ENCODE data around the gene DBH.

The DBH gene

GRCh38 chr9:133700819-133701320 is 64.7 kb downstream of the DBH start:
- no peak for TF ChIP-seq CTCF (IDR thresholded peaks at IDR 0.05; ENCODE audit: control insufficient read depth, extremely low read depth, insufficient read depth)
- DNase-seq (ENCODE audit: low read depth) = no peak
- H3K4me3 ChIP-seq (ENCODE audit: low read depth, low read length) = no peak overlapping the region

- no peak for DNase-seq (ENCODE audit: low read depth)
- no peak for TF ChIP-seq CTCF (IDR thresholded peaks at IDR 0.05; ENCODE audit: control insufficient read depth, extremely low read depth, insufficient read depth)
- H3K4me3 ChIP-seq (ENCODE audit: low read depth, low read length) = no peak overlapping the region
These were observed 65.3 kb downstream of the DBH start for GRCh38 chr9:133701321-133701980.

- TF ChIP-seq CTCF (IDR thresholded peaks at IDR 0.05; ENCODE audit: control insufficient read depth, extremely low read depth, insufficient read depth) = no peak
- no peak overlapping the region for H3K4me3 ChIP-seq (ENCODE audit: low read depth, low read length)
- DNase-seq (ENCODE audit: low read depth) = no peak
These were observed 66.0 kb downstream of the DBH start for GRCh38 chr9:133701981-133702797.

GRCh38 chr9:133702798-133703590 is 66.8 kb downstream of the DBH start:
- no peak for TF ChIP-seq CTCF (IDR thresholded peaks at IDR 0.05; ENCODE audit: control insufficient read depth, extremely low read depth, insufficient read depth)
- no peak for DNase-seq (ENCODE audit: low read depth)
- H3K4me3 ChIP-seq (ENCODE audit: low read depth, low read length) = no peak overlapping the region

GRCh38 chr9:133703591-133704399 is 67.6 kb downstream of the DBH start:
- no peak for TF ChIP-seq CTCF (IDR thresholded peaks at IDR 0.05; ENCODE audit: control insufficient read depth, extremely low read depth, insufficient read depth)
- no peak overlapping the region for H3K4me3 ChIP-seq (ENCODE audit: low read depth, low read length)
- no peak for DNase-seq (ENCODE audit: low read depth)

- TF ChIP-seq CTCF (IDR thresholded peaks at IDR 0.05; ENCODE audit: control insufficient read depth, extremely low read depth, insufficient read depth) = no peak
- no peak overlapping the region for H3K4me3 ChIP-seq (ENCODE audit: low read depth, low read length)
- DNase-seq (ENCODE audit: low read depth) = no peak
These were observed 68.6 kb downstream of the DBH start for GRCh38 chr9:133704711-133705181.
